HG02852 (cell line): ENCODE measurements around the gene NOXA1.

ENCODE experiments used
- ATAC-seq: cut with Tn5 transposase; IDR thresholded peaks from one replicate; pipeline ENCODE4 v1.9.1; 2021; ENCODE audit warnings: mild to moderate bottlenecking, moderate library complexity; ENCODE audit not compliant: unreplicated experiment

The NOXA1 gene

GRCh38 chr9:137452761-137453642 lies 29.8 kb downstream of the NOXA1 start:
- ATAC-seq = no peak

DNA sequence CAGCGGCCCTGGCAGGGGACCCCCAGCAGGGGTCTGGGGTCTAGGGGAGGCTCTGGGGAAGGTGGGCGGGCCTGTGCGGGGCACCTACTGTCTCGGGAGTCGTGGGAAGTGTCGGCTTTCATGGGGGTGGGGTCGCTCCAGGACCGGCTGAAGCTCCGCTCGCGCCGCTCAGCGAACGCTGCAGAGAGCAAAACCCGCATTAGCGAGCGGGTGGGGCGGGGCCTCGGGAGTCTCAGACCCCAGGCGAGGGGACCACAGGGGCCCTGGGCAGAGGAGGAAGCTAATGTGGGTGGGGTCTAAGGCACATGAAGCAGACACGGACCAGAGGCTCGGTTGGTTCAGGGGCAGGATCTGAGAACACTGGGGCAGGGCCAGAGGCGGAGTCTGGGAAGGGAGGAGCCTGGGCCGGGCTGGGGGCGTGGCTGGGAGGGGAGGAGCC lies 30.5 kb downstream of the NOXA1 start:
- no peak for ATAC-seq

DNA sequence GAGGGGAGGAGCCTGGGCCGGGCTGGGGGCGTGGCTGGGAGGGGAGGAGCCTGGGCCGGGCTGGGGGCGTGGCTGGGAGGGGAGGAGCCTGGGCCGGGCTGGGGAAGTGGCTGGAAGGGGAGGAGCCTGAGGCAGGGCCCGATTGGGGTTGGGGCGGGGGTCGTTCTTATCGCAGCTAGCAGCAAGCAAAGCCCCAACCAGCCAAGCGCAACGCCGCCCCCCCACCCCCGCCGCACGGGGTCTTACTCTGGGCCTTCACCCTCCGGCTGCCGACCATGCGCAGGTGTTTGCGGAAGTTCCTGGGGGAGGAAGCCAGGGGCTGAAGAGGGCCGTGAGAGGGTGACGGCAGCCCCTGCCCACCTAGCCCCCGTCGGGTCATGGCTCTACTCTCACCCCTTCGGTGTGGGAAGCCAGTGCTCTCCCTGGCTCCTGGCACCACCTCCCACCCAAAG lies 31.0 kb downstream of the NOXA1 start:
- ATAC-seq = no peak

DNA sequence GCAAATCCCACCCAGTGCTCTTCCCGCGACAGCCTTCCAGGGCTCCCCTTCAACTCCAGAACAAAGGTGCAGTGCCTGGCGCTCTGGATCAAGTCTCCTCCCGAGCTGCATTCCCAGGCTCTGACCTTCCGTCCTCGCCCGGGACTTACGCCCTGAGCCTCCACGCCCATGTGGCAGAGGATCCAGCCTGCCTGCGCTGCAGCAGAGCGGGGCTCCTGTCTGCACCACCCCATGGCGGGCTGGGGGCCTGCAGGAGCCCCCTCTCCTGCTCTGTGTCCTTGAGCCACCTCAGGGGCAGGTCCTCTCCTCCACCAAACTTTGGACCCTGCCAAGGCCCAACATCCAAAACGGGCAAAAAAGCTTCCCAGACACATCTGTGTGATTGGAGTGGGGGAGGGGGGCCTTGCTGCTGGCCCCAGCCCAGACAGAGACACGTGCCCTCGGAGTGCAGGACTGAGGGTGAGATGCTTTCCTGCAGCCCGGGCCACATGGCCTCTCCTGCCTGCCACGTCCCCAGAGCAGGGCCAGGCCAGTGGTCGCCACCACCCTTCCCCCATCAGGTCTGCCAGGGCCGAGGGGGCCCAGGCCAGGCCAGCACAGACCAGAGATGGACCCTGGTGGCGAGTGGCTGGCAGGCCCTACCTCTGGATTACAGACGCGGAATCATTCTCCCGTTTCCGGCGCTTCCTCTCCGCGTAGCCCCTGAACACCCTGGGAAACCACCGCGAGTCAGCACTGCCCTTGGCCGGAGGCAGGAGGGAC lies 31.6 kb downstream of the NOXA1 start:
- no peak for ATAC-seq

- ATAC-seq = no peak
These were observed 32.3 kb downstream of the NOXA1 start for GRCh38 chr9:137455359-137455991.

DNA sequence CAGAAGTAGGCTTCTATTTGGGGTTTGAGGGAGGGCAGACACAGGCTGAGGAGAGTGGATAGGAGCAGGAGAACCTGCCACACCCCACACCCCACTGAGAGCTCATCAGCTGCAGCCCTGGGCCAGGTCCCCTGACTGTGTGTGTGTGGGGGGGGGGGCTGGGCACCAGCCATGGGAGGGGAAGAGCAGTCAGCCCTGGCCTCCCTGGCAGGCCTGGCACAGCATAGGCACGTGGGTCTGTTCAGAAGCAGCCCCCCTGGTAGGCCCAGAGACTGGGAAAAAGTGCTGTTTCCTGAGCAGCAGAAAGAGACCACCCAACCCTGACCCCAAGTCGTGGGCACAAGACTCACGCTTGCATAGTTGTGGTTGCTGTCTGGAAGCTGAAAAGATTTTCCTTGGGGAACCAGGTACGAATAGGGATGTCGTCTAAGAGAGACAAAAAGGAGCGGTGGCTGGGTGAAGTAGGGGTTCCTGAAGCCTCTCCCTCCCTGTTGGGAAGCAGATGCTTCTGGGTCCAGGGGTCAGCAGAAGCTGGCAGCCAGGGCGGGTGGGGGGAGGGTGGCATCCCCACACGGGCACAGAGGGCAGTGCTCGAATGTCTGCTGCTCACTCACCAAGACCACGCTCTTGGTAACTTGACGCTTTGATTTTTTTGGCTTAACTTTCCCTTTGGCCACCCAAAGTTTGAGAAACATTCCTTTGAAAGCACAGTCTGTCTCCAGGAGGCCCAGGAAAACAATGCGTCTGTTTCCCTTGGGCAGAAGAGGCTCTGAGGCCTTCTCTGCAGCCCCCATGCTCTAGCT lies 33.1 kb downstream of the NOXA1 start:
- ATAC-seq = no peak

DNA sequence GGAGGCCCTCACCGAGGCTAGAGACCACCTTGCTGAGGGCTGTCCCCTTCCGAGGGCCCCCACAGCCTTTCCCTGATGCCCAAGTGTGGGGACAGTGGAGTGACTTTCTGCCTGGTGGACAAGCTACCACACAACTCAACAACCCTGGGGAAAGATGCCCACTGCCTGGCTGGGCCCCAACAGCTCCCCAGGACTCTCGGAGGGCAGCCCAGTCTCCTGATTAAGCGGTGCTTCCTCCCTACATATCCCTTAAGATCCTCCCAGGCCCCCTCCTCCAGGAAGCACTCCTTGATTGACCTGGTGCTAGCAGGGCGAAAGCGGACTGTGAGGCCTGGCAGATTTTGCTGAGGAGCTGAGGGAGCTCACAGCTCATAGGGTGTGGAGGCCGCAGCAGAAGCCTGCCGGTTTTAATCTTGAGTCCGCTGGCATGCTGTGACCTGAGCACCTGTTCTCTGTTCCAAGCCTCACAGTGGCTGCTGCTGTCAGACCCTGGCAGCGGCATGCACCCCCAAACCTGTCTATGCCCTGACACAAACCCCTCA lies 33.7 kb downstream of the NOXA1 start:
- no peak for ATAC-seq

DNA sequence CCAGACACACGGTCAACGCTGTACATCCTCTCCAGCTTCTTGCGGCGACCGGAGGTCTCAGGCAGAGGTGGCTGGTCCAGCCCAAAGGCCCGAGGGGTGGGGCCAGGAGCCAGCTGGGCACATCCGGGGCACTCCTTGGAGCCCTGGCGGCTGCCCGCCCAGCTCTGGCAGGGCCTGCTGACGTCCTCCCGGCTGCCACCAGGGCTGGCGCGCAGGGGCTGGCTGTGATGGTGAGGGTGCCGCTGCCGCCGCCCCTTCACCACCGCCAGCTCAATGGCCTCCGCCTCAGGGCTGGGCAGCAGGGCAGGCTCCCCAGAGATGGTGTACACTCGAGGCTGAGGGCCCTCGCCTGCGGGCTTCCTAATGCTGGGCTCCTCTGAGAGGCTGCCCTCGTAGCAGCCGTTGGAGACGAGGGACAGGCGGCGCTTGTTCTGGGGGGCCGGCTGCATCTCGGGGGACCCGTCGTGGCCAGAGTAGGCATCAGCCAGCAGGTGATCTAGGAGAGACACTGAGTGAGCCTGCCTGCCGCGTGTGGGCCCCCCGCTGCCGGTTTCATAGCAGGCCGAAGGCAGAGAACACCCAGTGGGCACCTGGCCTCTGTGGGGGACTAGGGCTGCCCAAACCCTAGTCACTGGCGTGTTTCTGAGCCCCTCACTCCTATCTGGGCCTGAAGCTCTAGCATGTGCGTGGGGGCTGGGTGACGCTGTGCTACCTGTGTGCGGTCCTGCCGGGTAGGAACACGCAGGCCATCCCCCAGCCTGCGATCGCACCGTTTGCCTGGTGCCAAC lies 34.4 kb downstream of the NOXA1 start:
- no peak for ATAC-seq

- peak; percentile 20 for ATAC-seq
These were observed 35.3 kb downstream of the NOXA1 start for GRCh38 chr9:137458194-137459151.

GRCh38 chr9:137459152-137459600 lies 36.0 kb downstream of the NOXA1 start, which contains the start of gene NSMF:
Gene NSMF (minus strand): TSS chr9:137459334. CDS start chr9:137459102, 232 bp downstream.
- ATAC-seq = peak; percentile 73

DNA sequence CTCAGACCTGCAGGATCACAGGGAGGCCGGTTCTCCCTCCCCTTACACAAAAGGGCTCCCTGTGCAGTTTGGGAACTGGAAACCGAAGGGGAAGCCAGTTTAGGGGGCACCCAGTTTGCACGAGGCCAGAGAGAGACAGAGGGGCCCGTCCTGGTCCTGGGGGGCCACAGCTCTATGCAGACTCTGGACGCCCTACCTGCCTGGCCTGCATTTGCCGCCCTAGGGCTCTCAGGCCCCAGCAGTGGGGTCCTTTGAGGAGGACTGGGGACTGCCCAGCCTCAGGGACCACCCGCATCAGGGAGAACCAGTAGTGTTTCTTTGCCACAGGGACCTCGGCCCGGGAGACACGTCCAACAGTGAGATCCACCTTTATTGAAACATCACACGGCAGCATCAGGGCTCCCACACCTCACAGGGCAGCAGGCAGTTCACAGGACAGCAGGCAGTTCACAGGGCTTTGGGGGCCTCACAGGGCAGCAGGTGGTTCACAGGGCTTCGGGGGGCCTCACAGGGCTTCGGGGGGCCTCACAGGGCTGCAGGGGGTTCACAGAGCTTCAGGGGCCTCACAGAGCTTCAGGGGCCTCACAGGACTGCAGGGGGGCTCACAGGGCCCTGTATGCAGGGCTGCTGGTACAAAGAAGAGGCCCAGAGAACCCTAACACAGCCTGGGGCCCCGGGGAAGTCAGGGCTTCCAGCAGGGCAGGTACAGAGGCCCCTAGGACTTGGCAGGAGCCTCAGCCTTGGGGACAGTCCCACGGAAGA lies 36.6 kb downstream of the NOXA1 start:
- ATAC-seq = no peak

DNA sequence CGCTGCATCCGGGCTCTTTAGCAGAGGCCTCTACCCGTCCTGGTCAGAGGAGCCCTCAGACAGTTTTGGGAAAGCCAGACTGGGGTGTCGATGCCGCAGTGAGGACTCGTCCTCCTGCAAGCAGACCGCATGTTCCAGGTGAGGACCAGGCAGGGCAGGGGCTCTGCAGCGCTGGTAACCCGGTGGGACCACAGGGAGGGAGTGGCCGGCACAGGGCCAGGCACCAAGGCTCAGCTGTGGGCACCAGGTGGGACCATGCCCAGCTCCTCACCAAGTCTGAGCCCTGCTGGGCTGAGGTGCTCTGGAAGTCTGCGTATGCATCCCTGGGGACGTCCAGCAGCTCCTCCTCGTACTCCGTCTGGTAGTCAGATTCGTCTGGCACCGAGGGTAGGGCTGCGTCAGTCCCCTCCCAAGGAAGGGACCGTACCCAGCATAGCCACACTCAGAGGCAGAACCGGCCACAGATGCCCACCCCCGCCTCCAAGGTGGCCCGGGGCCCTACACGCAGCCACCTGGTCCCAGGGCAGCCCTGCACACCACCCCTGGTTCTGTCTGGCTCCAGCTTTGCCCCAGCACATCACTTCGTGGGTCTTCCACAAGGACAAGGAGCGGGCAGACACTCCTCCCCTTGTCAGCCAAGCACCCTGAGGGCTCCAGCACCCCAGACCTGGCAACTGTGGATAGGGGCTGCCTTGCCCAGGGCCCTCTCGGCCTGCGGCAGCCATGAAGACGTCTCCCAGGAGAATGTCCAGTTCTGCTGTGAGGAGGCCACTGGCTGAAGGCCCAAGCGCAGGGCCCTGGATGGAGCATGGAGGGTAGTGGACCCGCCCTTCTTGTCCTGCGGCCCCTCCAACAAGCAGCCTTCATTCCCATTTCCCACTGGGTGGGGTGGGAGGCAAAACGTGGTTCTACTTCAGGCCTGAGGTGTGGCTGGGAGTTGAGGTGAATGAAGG lies 37.4 kb downstream of the NOXA1 start:
- no peak for ATAC-seq

GRCh38 chr9:137461316-137461662 lies 38.1 kb downstream of the NOXA1 start:
- ATAC-seq = no peak

GRCh38 chr9:137461663-137462395 lies 38.6 kb downstream of the NOXA1 start:
- no peak for ATAC-seq

DNA sequence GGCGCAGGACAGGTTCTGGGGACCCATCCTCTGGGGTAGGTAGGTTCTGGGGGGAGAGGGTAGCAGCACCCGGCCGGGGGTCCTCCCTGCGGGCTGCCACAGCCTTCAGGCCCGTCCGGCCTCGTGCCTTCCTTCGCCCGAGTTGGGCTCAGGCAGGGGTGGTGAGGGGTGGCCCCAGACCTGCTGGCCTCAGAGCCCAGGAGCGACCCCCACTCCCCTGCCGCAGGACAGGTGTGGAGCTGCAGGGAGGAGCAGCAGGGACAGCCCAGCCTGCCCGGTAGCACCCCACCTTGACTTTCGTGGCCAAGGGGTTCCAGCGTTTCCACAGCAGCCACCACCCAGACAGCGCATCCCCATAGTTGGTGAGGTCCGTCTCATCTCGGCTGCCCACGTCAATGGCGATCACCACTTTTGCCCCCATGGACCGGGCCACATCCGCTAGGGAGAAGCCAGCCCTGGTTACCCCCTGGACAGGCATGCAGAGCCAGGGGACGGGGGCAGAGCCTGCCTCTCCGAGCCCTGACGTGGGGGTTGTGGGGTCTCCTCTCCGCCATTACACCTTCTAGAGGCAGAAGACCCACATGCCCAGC lies 39.3 kb downstream of the NOXA1 start:
- ATAC-seq = no peak
